K562 (cell line): ENCODE measurements around the gene CD46. TPM values are rescaled to one million over a fixed set of nuclear protein-coding genes. Genes with fewer than 3 reads are reported as not detected.

Experiments used
- ATAC-seq: fragments of 200-7000 bp; cut with Tn5 transposase; 3 replicates; pipeline ENCODE4 v1.9.1; 2020; ENCODE audit warnings: moderate library complexity
- BruUV-seq: library from RNA; stranded (reverse); fragments of 400-500 nt; replicated peaks from 2 replicates; lab custom pipeline; 2021; lab: Mats Ljungman, UMichigan
- CTCF ChIA-PET: fragments of 300-600 bp; formaldehyde crosslinking; extraction: SDS; loops from one replicate; lab custom pipeline; 2021; ENCODE audit warnings: low intra/inter-chr PET ratio; lab: Yijun Ruan, JAX
- POLR2A ChIA-PET: fragments of 300-600, 350-650 bp; sonication (Branson Sonifier 250); formaldehyde crosslinking; extraction: SDS; loops from one replicate; lab custom pipeline; 2021; ENCODE audit warnings: antibody characterized with exemption, inconsistent platforms; lab: Yijun Ruan, JAX
- DNase-seq, 4 experiments: peaks; one replicate each; pipeline versions ENCODE4 v3.0.0 to v3.0.0-alpha.2; 2011 to 2018; ENCODE audit warnings: low spot score in 3 of 4, mixed read lengths in 3 of 4; ENCODE audit errors: extremely low read depth in 1 of 4
- FAIRE-seq: peaks from 2 replicates; lab custom pipeline; 2011; peaks lifted over from hg19 to GRCh38; lab: Jason Lieb, UNC
- H2AFZ ChIP-seq: 2 replicates; pipeline ENCODE4 v1.6.0; 2011; ENCODE audit warnings: low read depth, low read length, control low read depth, inconsistent platforms
- H3K27ac ChIP-seq: fragments of 200-600 bp; 3 replicates; pipeline ENCODE4 v1.8.0; 2011; ENCODE audit warnings: low read depth, mild to moderate bottlenecking, control low read depth, inconsistent platforms, low read length, moderate library complexity, mixed read lengths; ENCODE audit errors: extremely low read depth
- H3K27me3 ChIP-seq, 2 experiments: fragments of 300-600 bp in 1 of 2; 2 replicates in 1 of 2; 3 replicates in 1 of 2; pipeline versions ENCODE4 v1.6.0 to v1.8.0; 2011; ENCODE audit warnings: inconsistent platforms in 2 of 2, low read length in 2 of 2, mild to moderate bottlenecking in 1 of 2, mixed read lengths in 1 of 2, moderate library complexity in 1 of 2; ENCODE audit not compliant: control insufficient read depth in 2 of 2, insufficient read depth in 2 of 2
- H3K36me3 ChIP-seq: fragments of 300-600 bp; 3 replicates; pipeline ENCODE4 v1.8.0; 2011; ENCODE audit warnings: mild to moderate bottlenecking, low read length, inconsistent platforms; ENCODE audit not compliant: control insufficient read depth, insufficient read depth
- H3K4me1 ChIP-seq, 2 experiments: fragments of 200-600 bp in 1 of 2; replicated peaks in 1 of 2; 2 replicates in 1 of 2; 3 replicates in 1 of 2; pipeline versions ENCODE4 v1.5.1 to v1.8.0; 2011; ENCODE audit warnings: inconsistent platforms in 2 of 2, low read length in 2 of 2, mild to moderate bottlenecking in 1 of 2, mixed read lengths in 1 of 2, moderate library complexity in 1 of 2; ENCODE audit not compliant: control insufficient read depth in 2 of 2, insufficient read depth in 2 of 2
- H3K4me2 ChIP-seq: 2 replicates; pipeline ENCODE4 v1.6.1; 2011; ENCODE audit warnings: low read length, control low read depth, inconsistent platforms, mixed read lengths; ENCODE audit not compliant: insufficient read depth
- H3K4me3 ChIP-seq: fragments of 200-600 bp; sonication (generic), shearing (Covaris generic); 2 replicates; pipeline ENCODE4 v1.5.1; 2016; ENCODE audit warnings: control low read depth, inconsistent platforms
- H3K79me2 ChIP-seq: fragments of 200-600 bp; 3 replicates; pipeline ENCODE4 v1.8.0; 2011; ENCODE audit warnings: low read length, inconsistent platforms; ENCODE audit not compliant: control insufficient read depth, insufficient read depth
- H3K9ac ChIP-seq, 2 experiments: 2 replicates each; pipeline versions ENCODE4 v1.6.0 to v1.6.1; 2011; ENCODE audit warnings: low read depth in 2 of 2, low read length in 2 of 2, control low read depth in 1 of 2, inconsistent platforms in 1 of 2, mild to moderate bottlenecking in 1 of 2, mixed read lengths in 1 of 2; ENCODE audit not compliant: insufficient read depth in 1 of 2
- H3K9me1 ChIP-seq: one replicate; pipeline ENCODE4 v1.6.0; 2011; ENCODE audit warnings: inconsistent platforms, mild to moderate bottlenecking, low read length, moderate library complexity; ENCODE audit not compliant: control insufficient read depth, insufficient read depth
- H3K9me3 ChIP-seq: replicated peaks from 2 replicates; pipeline ENCODE4 v1.5.1; 2011; ENCODE audit warnings: low read depth, low read length, inconsistent platforms; ENCODE audit not compliant: control insufficient read depth, insufficient read depth
- H4K20me1 ChIP-seq: replicated peaks from 2 replicates; pipeline ENCODE4 v1.6.1; 2011; ENCODE audit warnings: low read length, inconsistent platforms, mixed read lengths; ENCODE audit not compliant: control insufficient read depth, insufficient read depth
- ELF1 ChIP-seq: fragments of 200-800 bp; sonication (Bioruptor generic); IDR thresholded peaks from 2 replicates; pipeline ENCODE4 v1.6.1; 2016; ENCODE audit warnings: missing genetic modification characterization, missing compliant biosample characterization
- FOXJ2 ChIP-seq: fragments of 200-800 bp; sonication (Bioruptor generic); IDR thresholded peaks from 2 replicates; pipeline ENCODE4 v1.6.1; 2016; ENCODE audit warnings: missing genetic modification characterization, missing compliant biosample characterization
- MTA2 ChIP-seq: fragments of 450-650 bp; IDR thresholded peaks from 2 replicates; pipeline ENCODE4 v1.6.1; 2016; ENCODE audit warnings: low read depth
- NCOA2 ChIP-seq, 2 experiments: fragments of 450-650 bp; IDR thresholded peaks; 2 replicates each; pipeline ENCODE4 v1.6.1; 2018; ENCODE audit warnings: mild to moderate bottlenecking in 2 of 2, moderate library complexity in 1 of 2; ENCODE audit not compliant: partially characterized antibody in 2 of 2
- NCOA4 ChIP-seq: fragments of 450-650 bp; IDR thresholded peaks from 2 replicates; pipeline ENCODE4 v1.6.1; 2018; ENCODE audit warnings: mild to moderate bottlenecking; ENCODE audit not compliant: partially characterized antibody
- PPARD ChIP-seq: fragments of 250-450 bp; sonication (Bioruptor Pico); IDR thresholded peaks from 2 replicates; pipeline ENCODE4 v1.8.0; 2022; ENCODE audit warnings: inconsistent platforms, mild to moderate bottlenecking, moderate library complexity
- RBM14 ChIP-seq: fragments of 200-400 bp; formaldehyde crosslinking; IDR thresholded peaks from 2 replicates; pipeline ENCODE4 v1.6.1; 2018; ENCODE audit warnings: low read depth, mild to moderate bottlenecking, low read length, moderate library complexity, borderline replicate concordance; ENCODE audit not compliant: insufficient read depth
- RCOR1 ChIP-seq, 2 experiments: IDR thresholded peaks; 2 replicates each; pipeline ENCODE4 v1.6.1; 2012; ENCODE audit warnings: low read depth in 2 of 2, low read length in 2 of 2, borderline replicate concordance in 1 of 2, improper control_type of control experiment in 1 of 2
- SLC30A9 ChIP-seq: fragments of 250-450 bp; sonication (Bioruptor Pico); IDR thresholded peaks from 2 replicates; pipeline ENCODE4 v1.8.0; 2022; ENCODE audit warnings: mild to moderate bottlenecking, moderate library complexity
- TBP ChIP-seq: optimal IDR thresholded peaks from 2 replicates; pipeline ENCODE3; 2011; ENCODE audit warnings: low read depth, low read length, improper control_type of control experiment
- WGBS: fragments of 100-300 bp; shearing (Covaris generic); methylation state at CpG from one replicate; pipeline ENCODE4 v1.1.6; 2016; ENCODE audit warnings: low coverage, mixed read lengths; ENCODE audit not compliant: insufficient coverage; ENCODE audit errors: missing lambda C conversion rate; 5-methylcytosine and 5-hydroxymethylcytosine counted together
- in situ Hi-C: fragments of 300-500 bp; cut with MboI; formaldehyde crosslinking; loops from 4 replicates; pipeline ENCODE4 v1.15.0; 2018; ENCODE audit warnings: inconsistent platforms, mixed read lengths
- intact Hi-C: fragments of 100-400 bp; cut with micrococcal nuclease; formaldehyde crosslinking; loops from 2 replicates; pipeline ENCODE4 v1.14.2; 2022
- polyA plus RNA-seq, 8 experiments: library from polyadenylated mRNA; depleted of rRNA in 4 of 8; stranded (reverse) in 5 of 8; unstranded in 3 of 8; fragments of >200 nt; fragmentation: Nextera tagmentation in 2 of 8; fragmentation: Illumina TruSeq in 1 of 8; extraction: Ambion mirVana in 2 of 8; extraction: Trizol in 1 of 8; gene quantifications; 2 replicates each; pipeline versions ENCODE4 v1.2.1 to v1.2.3, GENCODE V29; 2011 to 2014; ENCODE audit warnings: inconsistent platforms in 1 of 8, missing spikeins in 1 of 8
- total RNA-seq, 7 experiments: library from RNA; depleted of rRNA in 6 of 7; stranded (reverse); fragments of >200 nt in 6 of 7; fragmentation: Illumina TruSeq in 2 of 7; extraction: Trizol in 2 of 7; gene quantifications; 2 replicates each; pipeline versions ENCODE4 v1.2.1 to v1.2.3, GENCODE V29; 2011 to 2021; ENCODE audit warnings: low replicate concordance in 1 of 7

The CD46 gene
- total and polyA plus RNA-seq, 9 of the 15 experiments (the other 6 are each of a cell fraction or from before 2014, with no cell fraction given), result 87.9 to 374 (median 156) TPM

- H3K27ac ChIP-seq, result no peak overlapping the region
- no peaks in the 10 kb centered on the region for H3K9me3 ChIP-seq
- no peaks in the 10 kb centered on the region for H4K20me1 ChIP-seq
- BruUV-seq, result no TSS peak
- TF ChIP-seq TBP (no peak), SLC30A9 (CRISPR knock-in tag) (no peak), RBM14 (no peak), MTA2 (no peak), RCOR1 (IDR thresholded peaks at IDR 0.05; ENCODE audit: borderline replicate concordance in 1 of 2, low read depth in 2 of 2, low read length in 2 of 2) (no peak), ELF1 (tag) (no peak), NCOA4 (no peak), FOXJ2 (tag) (no peak), NCOA2 (IDR thresholded peaks at IDR 0.05; ENCODE audit: partially characterized antibody in 2 of 2) (no peak), PPARD (CRISPR knock-in tag) (no peak)
- ATAC-seq (no peak), DNase-seq (no peak), FAIRE-seq (no peak)
- no peaks in the 10 kb centered on the region for H3K36me3 ChIP-seq
- no peak overlapping the region for H3K4me3 ChIP-seq
- peaks cover 26 to 51% of the 10 kb centered on the region in 2 experiments for H3K4me1 ChIP-seq
- POLR2A ChIA-PET, result interaction anchor here (0.6 to 2.1 kb wide), 8 partner anchors 9 to 803 kb away, joined by 3 to 9 read pairs (median 4); no protein-coding TSS in a partner anchor
- H3K4me2 ChIP-seq, result no peak overlapping the region
- H3K79me2 ChIP-seq, result peaks cover 7% of the 10 kb centered on the region; the same call in 1 of the 3 replicates
- H3K9me1 ChIP-seq, result no peaks in the 10 kb centered on the region
- intact Hi-C loops (no loop called here), in situ Hi-C loops (no loop called here)
- no peak overlapping the region for H3K9ac ChIP-seq
- H2AFZ ChIP-seq, result no peak overlapping the region
- 68% methylated on average over 7 of the region's 7 CpGs for WGBS
- H3K27me3 ChIP-seq, result no peaks in the 10 kb centered on the region
- CTCF ChIA-PET, result no interaction called here
Measured at GRCh38 chr1:207833956-207834660, 82.3 kb downstream of the CD46 start.
